Mucosa of descending colon (tissue), 3 donors: ENCODE data around the gene SYT3. TPM values are rescaled to one million over a fixed set of nuclear protein-coding genes. Genes with fewer than 3 reads are reported as not detected.

Experiments
- ATAC-seq: fragments of 200-7000 bp; cut with Tn5 transposase; one replicate; pipeline ENCODE4 v1.9.1; 2020; ENCODE audit warnings: mild to moderate bottlenecking, moderate library complexity
- DNase-seq, 3 donors: peaks; one replicate each; pipeline ENCODE4 v3.0.0-alpha.2; 2020
- H3K36me3 ChIP-seq: fragments of 200-600 bp; one replicate; pipeline ENCODE4 v1.8.0; 2021; ENCODE audit warnings: low read depth, mild to moderate bottlenecking
- H3K4me1 ChIP-seq: fragments of 200-600 bp; one replicate; pipeline ENCODE4 v1.8.0; 2021; ENCODE audit warnings: low read depth, mild to moderate bottlenecking
- H3K4me3 ChIP-seq: fragments of 200-600 bp; one replicate; pipeline ENCODE4 v1.8.0; 2021; ENCODE audit warnings: mild to moderate bottlenecking
- H3K9me3 ChIP-seq: fragments of 200-600 bp; one replicate; pipeline ENCODE4 v1.8.0; 2021; ENCODE audit warnings: mild to moderate bottlenecking
- CTCF ChIP-seq: fragments of 200-600 bp; IDR thresholded peaks from one replicate; pipeline ENCODE4 v1.8.0; 2022; ENCODE audit warnings: antibody characterized with exemption, mild to moderate bottlenecking
- intact Hi-C, 2 donors: fragments of 100-400 bp; cut with DNase I in 1 of 2; cut with micrococcal nuclease in 1 of 2; formaldehyde crosslinking; loops; one replicate each; pipeline versions ENCODE4 v1.11.0 to v1.11.1; 2022; cut with DNase I, micrococcal nuclease
- long read RNA-seq, 2 donors: library from polyadenylated mRNA; unstranded; transcript quantifications; one replicate each; pipeline ENCODE4 v2.0.0, GENCODE V29; 2019 to 2021
- total RNA-seq, 3 donors: library from RNA; stranded (reverse); fragmentation: NEBNext Ultra II Directional in 2 of 3; extraction: Animal tissue kit (Norgen Biotek cat#: 25700) in 2 of 3; gene quantifications; one replicate each; pipeline versions ENCODE4 v1.2.1 to v1.2.4, GENCODE V29; 2021 to 2023
- donor health status: DM: no; HTN: no; CAD: no; lungs with moderate emphysema.
- donor health status: DM: no; HTN: no; CAD: no.
- donor health status: DM: no; HTN: yes; CAD: no.

SYT3 gene
- 1 to 10 TPM in 1 of 3 donors, under 1 TPM in 1, not detected in 1; 0.14 to 1.2 TPM for total RNA-seq
- long read RNA-seq, donor 1, partial matches to known transcripts = 0 of 1 reads
- long read RNA-seq, donor 1, other reads (novel, unspliced or antisense) = 0 of 1 reads
- long read RNA-seq, donor 2 = 0 reads

GRCh38 chr19:50639121-50640112 is at the start of gene SYT3:
Gene SYT3 (minus strand): TSS chr19:50639881. CDS start chr19:50637411, 2,470 bp downstream.
- peak in 2 of 3 donors; percentile 17 to 33 for DNase-seq
- no peaks in the 10 kb centered on the region for H3K4me1 ChIP-seq
- no peak for TF ChIP-seq CTCF

DNA sequence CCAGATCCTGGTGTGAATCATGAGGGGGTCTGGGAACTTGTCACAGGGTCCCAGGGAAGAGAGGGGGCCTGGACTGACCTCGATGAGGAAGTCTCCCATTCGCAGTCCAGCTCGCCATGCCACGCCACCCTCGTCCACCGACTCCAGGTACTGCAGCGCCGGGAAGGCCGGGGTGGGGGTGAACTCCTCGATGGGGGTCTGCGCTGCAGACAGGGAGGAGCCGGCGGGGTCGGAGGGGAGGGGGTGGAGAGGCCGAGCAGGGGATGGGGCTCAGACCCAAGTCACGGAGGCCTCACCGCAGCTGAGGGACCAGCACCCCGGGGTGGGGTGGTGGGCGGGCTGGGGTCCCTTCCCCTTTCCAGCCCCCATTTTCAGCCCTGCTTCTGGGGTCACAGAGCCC is 49.1 kb upstream of the SYT3 start:
- DNase-seq = no peak
- TF ChIP-seq CTCF = no peak
- H3K4me3 ChIP-seq = no peak overlapping the region
- intact Hi-C loops = no loop called here
- no peaks in the 10 kb centered on the region for H3K36me3 ChIP-seq
- no peak for ATAC-seq
- no peaks in the 10 kb centered on the region for H3K4me1 ChIP-seq
- H3K9me3 ChIP-seq = no peaks in the 10 kb centered on the region

More at GRCh38 chr19:50639121-50640112, at the start of gene SYT3:
- peak; percentile 54 for ATAC-seq
- Histone ChIP-seq H3K36me3 (no peaks in the 10 kb centered on the region), H3K9me3 (peaks cover 5% of the 10 kb centered on the region), H3K4me3 (no peak within 1 kb of the TSS)
- intact Hi-C loops = no loop called here

DNA sequence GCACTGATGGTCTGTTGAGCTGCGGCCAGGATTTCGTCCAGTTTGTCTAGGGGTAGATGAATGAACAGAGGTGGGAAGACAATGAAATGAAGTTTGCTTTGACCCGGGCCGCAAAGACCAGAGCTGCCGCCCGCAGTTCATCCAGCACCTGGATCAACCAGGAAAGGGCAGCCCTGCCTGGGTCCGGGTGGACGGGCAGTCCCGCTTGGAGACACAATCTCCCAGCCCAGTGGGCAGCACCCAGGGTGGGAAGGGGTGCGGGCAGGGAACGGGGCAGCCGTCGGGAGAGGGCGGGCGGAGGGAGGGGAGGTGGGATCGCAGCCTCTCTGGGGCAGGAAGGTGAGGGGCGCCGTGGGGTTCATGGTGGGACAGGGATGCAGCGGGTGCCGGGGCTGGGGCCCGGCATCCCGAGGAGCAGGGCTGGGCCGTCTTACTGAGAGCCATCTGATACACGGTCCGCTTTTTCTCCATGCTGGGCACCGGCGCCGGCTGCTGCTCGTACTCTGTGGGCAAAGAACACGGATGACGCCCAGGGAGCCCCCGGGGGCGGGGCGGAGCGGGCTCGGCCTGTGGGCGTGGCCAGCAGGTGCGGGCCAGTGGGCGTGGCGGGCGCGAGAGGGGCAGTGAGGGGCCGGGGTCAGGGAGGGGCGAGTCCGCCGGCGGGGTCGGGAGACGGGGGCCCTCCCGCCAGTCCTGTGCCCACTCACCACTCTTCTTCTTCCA is 46.8 kb upstream of the SYT3 start:
- H3K36me3 ChIP-seq = no peaks in the 10 kb centered on the region
- no peaks in the 10 kb centered on the region for H3K4me1 ChIP-seq
- no peak for TF ChIP-seq CTCF
- no peak for DNase-seq
- no peaks in the 10 kb centered on the region for H3K9me3 ChIP-seq
- intact Hi-C loops = no loop called here
- no peak for ATAC-seq
- no peak overlapping the region for H3K4me3 ChIP-seq

- intact Hi-C loops = no loop called here
- ATAC-seq (peak; percentile 92), DNase-seq (peak; percentile 76 to 80 (median 80))
- TF ChIP-seq CTCF = no peak
- H3K4me3 ChIP-seq = no peak overlapping the region
- H3K4me1 ChIP-seq = no peaks in the 10 kb centered on the region
- no peaks in the 10 kb centered on the region for H3K9me3 ChIP-seq
- no peaks in the 10 kb centered on the region for H3K36me3 ChIP-seq
Measured at GRCh38 chr19:50679177-50680125, 39.8 kb upstream of the SYT3 start.

DNA sequence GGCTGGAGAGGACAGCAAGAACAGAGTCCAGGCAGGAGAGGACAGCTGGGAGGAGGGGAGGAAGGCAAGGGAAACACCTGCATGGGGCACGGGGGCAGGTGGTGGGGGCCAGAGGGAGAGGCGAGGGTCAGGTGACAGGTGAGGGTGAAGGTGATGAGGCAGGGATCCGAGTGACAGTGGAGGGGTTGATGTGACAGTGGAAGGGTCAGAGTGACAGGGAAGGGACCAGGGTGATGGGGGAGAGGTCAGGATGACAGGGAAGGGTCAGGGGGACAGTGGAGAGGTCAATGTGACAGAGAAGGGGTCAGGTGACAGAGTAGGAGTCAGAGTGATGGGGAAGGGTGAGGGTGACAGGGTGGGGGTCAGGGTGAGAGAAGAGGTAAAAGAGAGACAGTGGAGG is 38.6 kb upstream of the SYT3 start:
- Histone ChIP-seq H3K36me3 (no peaks in the 10 kb centered on the region), H3K4me3 (no peak overlapping the region), H3K4me1 (no peaks in the 10 kb centered on the region), H3K9me3 (no peaks in the 10 kb centered on the region)
- TF ChIP-seq CTCF = no peak
- DNase-seq (no peak), ATAC-seq (no peak)
- intact Hi-C loops = no loop called here
